Muscle layer of duodenum (tissue), 2 donors: ENCODE measurements around the gene CDSN.

Source experiments
- H3K27ac ChIP-seq: one replicate; pipeline ENCODE4 v1.7.0; 2013; ENCODE audit warnings: mild to moderate bottlenecking, low read length
- H3K27me3 ChIP-seq: one replicate; pipeline ENCODE4 v1.7.0; 2013; ENCODE audit warnings: low read depth, mild to moderate bottlenecking, control low read depth, low read length
- H3K36me3 ChIP-seq, 2 donors: one replicate each; pipeline ENCODE4 v1.7.0; 2013; ENCODE audit warnings: low read length in 2 of 2, control low read depth in 1 of 2, mild to moderate bottlenecking in 1 of 2; ENCODE audit not compliant: insufficient read depth in 2 of 2, control insufficient read depth in 1 of 2
- H3K4me1 ChIP-seq, 2 donors: one replicate each; pipeline ENCODE4 v1.7.0; 2013; ENCODE audit warnings: low read length in 2 of 2, mild to moderate bottlenecking in 2 of 2, control low read depth in 1 of 2, moderate library complexity in 1 of 2; ENCODE audit not compliant: insufficient read depth in 2 of 2, control insufficient read depth in 1 of 2
- H3K4me3 ChIP-seq, 2 donors: one replicate each; pipeline ENCODE4 v1.7.0; 2013; ENCODE audit warnings: low read length in 2 of 2, low read depth in 1 of 2, mild to moderate bottlenecking in 1 of 2
- H3K9me3 ChIP-seq, 2 donors: one replicate each; pipeline ENCODE4 v1.7.0; 2013; ENCODE audit warnings: low read length in 2 of 2, control low read depth in 1 of 2, mild to moderate bottlenecking in 1 of 2; ENCODE audit not compliant: control insufficient read depth in 1 of 2
- donor health status: healthy.

Gene CDSN

DNA sequence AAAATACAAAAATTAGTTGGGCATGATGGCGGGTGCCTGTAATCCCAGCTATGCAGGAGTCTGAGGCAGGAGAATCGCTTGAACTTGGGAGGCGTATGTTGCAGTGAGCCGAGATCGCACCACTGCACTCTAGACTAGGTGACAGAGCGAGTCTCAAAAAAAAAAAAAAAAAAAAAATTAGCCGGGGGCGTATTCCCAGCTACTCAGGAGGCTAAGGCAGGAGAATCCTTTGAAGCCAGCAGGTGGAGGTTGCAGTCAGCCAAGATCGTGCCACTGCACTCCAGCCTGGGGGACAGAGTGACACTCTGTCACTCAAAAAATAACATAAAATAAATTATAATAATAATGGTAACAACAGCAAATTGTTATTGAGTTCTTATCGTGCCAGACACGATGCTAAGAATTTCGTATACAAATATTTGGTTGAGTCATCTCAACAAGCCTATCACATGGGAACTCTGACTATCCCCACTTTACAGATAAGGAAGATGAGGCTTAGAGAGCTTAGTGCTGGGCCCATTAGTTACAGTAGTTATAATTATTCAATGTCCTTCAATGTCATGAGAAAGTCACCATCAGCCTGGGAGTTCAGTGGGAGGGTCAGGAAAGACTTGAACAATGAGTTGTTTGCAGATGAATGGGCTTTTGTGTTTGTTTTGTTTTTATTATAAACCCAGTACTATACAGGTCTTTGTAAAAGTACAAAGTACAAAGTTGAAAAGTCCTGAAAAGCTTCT, 27.3 kb downstream of the CDSN start:
- H3K27ac ChIP-seq = no peak overlapping the region
- H3K4me3 ChIP-seq = no peak overlapping the region
- no peaks in the 10 kb centered on the region for H3K4me1 ChIP-seq
- H3K27me3 ChIP-seq = no peaks in the 10 kb centered on the region
- H3K36me3 ChIP-seq = no peaks in the 10 kb centered on the region
- H3K9me3 ChIP-seq = no peaks in the 10 kb centered on the region

- Histone ChIP-seq H3K27me3 (no peaks in the 10 kb centered on the region), H3K9me3 (no peaks in the 10 kb centered on the region), H3K4me3 (no peak overlapping the region), H3K4me1 (peaks cover 1 to 2% of the 10 kb centered on the region in 2 donors), H3K27ac (no peak overlapping the region), H3K36me3 (no peaks in the 10 kb centered on the region)
Measured at GRCh38 chr6:31092238-31092637, 28.0 kb downstream of the CDSN start.

DNA sequence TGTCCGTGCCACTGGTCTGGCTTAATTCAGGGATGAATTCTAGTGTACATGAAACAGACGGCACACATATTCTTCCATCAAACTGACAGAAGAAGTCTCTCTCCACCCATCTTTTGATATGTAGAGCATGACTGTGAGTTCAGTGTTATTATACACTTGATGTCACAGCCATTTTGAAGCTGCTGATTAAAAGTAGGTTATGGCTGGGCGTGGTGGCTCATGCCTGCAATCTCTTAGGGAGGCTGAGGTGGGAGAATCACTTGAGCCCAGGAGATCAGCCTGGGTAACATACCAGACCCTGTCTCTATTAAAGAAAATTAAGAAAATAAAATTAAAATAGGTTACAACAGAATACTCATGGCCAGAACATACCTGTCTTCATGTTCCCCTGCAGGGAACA, 28.6 kb downstream of the CDSN start:
- Histone ChIP-seq H3K4me3 (no peak overlapping the region), H3K9me3 (no peaks in the 10 kb centered on the region), H3K4me1 (peaks cover 5% of the 10 kb centered on the region in 2 donors), H3K36me3 (no peaks in the 10 kb centered on the region), H3K27me3 (no peaks in the 10 kb centered on the region), H3K27ac (no peak overlapping the region)

- peaks cover 5% of the 10 kb centered on the region in 2 donors for H3K4me1 ChIP-seq
- no peaks in the 10 kb centered on the region for H3K36me3 ChIP-seq
- no peaks in the 10 kb centered on the region for H3K27me3 ChIP-seq
- no peaks in the 10 kb centered on the region for H3K9me3 ChIP-seq
- H3K4me3 ChIP-seq = no peak overlapping the region
- no peak overlapping the region for H3K27ac ChIP-seq
Measured at GRCh38 chr6:31090973-31091364, 29.3 kb downstream of the CDSN start.

GRCh38 chr6:31090275-31090972, 29.8 kb downstream of the CDSN start:
- H3K27ac ChIP-seq = no peak overlapping the region
- H3K4me1 ChIP-seq = peaks cover 5% of the 10 kb centered on the region in 2 donors
- H3K4me3 ChIP-seq = no peak overlapping the region
- no peaks in the 10 kb centered on the region for H3K9me3 ChIP-seq
- no peaks in the 10 kb centered on the region for H3K27me3 ChIP-seq
- no peaks in the 10 kb centered on the region for H3K36me3 ChIP-seq

DNA sequence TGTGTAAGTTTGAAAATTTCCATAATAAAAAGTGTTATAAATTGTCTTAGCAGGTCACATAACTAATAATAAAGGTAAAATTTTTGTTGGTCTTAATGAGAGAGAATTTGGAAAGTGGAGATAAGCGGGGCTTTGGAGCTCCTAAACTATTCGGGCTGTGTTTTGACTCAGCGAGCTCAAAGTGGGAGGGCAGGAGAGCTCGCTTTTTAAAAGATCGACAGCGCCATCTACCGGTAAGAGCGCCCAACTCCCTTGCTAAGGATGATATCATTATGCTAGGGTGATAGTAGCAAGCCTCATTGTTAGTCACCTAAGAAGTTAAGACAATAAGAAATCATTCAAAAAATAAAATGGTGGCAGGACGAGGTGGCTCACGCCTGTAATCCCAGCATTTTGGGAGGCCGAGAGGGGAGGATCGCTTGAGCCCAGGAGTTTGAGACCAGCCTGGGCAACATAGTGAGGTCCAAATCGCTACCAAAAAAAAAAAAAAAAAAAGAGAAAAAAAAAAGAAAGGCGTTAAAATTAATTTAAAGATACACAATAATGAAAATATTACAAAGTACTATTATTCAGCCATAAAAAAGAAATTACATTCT, 32.7 kb downstream of the CDSN start:
- Histone ChIP-seq H3K9me3 (no peaks in the 10 kb centered on the region), H3K27ac (no peak overlapping the region), H3K4me3 (no peak overlapping the region), H3K36me3 (no peaks in the 10 kb centered on the region), H3K4me1 (peaks cover 5% of the 10 kb centered on the region in 2 donors), H3K27me3 (no peaks in the 10 kb centered on the region)

DNA sequence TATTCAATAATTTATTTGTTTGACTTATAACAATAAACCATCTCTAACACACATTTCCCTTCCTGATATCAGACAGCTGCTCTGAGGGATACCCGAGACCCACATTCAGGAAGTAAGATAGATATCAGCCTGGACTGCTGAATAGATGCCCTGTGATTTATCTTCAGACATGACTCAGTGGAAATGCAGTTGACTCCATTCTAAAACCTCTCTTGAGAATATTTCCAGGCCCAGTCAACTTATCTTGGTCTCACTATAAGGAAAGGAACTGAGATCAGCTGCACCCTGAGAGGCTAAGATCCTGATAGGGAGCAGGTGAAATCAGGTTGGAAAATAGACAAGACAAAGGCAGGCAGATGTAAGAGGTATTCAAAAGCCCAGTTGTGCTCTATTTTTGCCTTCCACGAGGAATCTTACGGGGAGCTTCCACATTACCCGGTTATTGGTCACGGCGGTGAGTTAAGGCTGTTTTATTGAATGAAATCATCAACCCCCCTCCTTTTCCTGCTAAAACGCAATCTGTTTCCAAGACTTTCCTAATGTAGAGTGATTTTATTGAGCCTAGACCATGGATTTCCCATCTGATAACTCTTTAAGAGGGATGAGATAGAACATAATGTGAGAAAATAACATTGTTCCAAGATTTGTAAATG, 33.3 kb downstream of the CDSN start:
- Histone ChIP-seq H3K4me3 (no peak overlapping the region), H3K4me1 (peaks cover 5% of the 10 kb centered on the region in 2 donors), H3K9me3 (no peaks in the 10 kb centered on the region), H3K36me3 (no peaks in the 10 kb centered on the region), H3K27me3 (no peaks in the 10 kb centered on the region), H3K27ac (no peak overlapping the region)

GRCh38 chr6:31083742-31084354, 36.4 kb downstream of the CDSN start:
- H3K4me3 ChIP-seq = no peak overlapping the region
- H3K4me1 ChIP-seq = peaks cover 5 to 10% of the 10 kb centered on the region in 2 donors
- no peaks in the 10 kb centered on the region for H3K27me3 ChIP-seq
- H3K9me3 ChIP-seq = no peaks in the 10 kb centered on the region
- no peak overlapping the region for H3K27ac ChIP-seq
- no peaks in the 10 kb centered on the region for H3K36me3 ChIP-seq

- H3K27me3 ChIP-seq = no peaks in the 10 kb centered on the region
- peaks cover under 1 to 5% of the 10 kb centered on the region in 2 donors for H3K4me1 ChIP-seq
- no peak overlapping the region for H3K4me3 ChIP-seq
- H3K9me3 ChIP-seq = no peaks in the 10 kb centered on the region
- no peaks in the 10 kb centered on the region for H3K36me3 ChIP-seq
- no peak overlapping the region for H3K27ac ChIP-seq
Measured at GRCh38 chr6:31081872-31082271, 38.4 kb downstream of the CDSN start.

GRCh38 chr6:31079656-31080261, 40.5 kb downstream of the CDSN start:
- H3K9me3 ChIP-seq = no peaks in the 10 kb centered on the region
- H3K4me1 ChIP-seq = peaks cover 0 to 5% of the 10 kb centered on the region in 2 donors
- H3K36me3 ChIP-seq = no peaks in the 10 kb centered on the region
- no peak overlapping the region for H3K27ac ChIP-seq
- H3K27me3 ChIP-seq = no peaks in the 10 kb centered on the region
- peak overlapping the region; percentile 16 to 47 for H3K4me3 ChIP-seq
